Stomach (tissue), 9 donors: ENCODE data around the gene SLC41A3. TPM values are rescaled to one million over a fixed set of nuclear protein-coding genes. Genes with fewer than 3 reads are reported as not detected.

Experiments used
- DNase-seq, 2 donors: peaks; one replicate each; pipeline versions ENCODE4 v3.0.0 to v3.0.0-alpha.2; 2013 to 2019
- H3K27ac ChIP-seq, 5 donors: fragments of 200-600 bp in 4 of 5; sonication (generic) in 4 of 5; one replicate each; pipeline ENCODE4 v1.5.1; 2013 to 2019; ENCODE audit warnings: mild to moderate bottlenecking in 1 of 5, moderate library complexity in 1 of 5
- H3K27me3 ChIP-seq, 3 donors: fragments of 200-600 bp; sonication (generic); one replicate each; pipeline ENCODE4 v1.5.1; 2017 to 2019; ENCODE audit warnings: mixed run types in 1 of 3
- H3K36me3 ChIP-seq, 4 donors: fragments of 200-600 bp; sonication (generic); 1 replicate in 3 of 4; 2 replicates in 1 of 4; pipeline ENCODE4 v1.5.1; 2016 to 2019
- H3K4me1 ChIP-seq, 4 donors: fragments of 200-600 bp; sonication (generic); one replicate each; pipeline ENCODE4 v1.5.1; 2016 to 2019
- H3K4me3 ChIP-seq, 4 donors: fragments of 200-600 bp; sonication (generic) in 3 of 4; one replicate each; pipeline ENCODE4 v1.5.1; 2016 to 2019; ENCODE audit warnings: mild to moderate bottlenecking in 1 of 4
- H3K9me3 ChIP-seq, 4 donors: fragments of 200-600 bp; sonication (generic); one replicate each; pipeline ENCODE4 v1.5.1; 2016 to 2019
- EP300 ChIP-seq: sonication (generic); formaldehyde crosslinking; IDR thresholded peaks from one replicate; pipeline ENCODE4 v1.6.1; 2017; ENCODE audit warnings: antibody characterized with exemption
- POLR2A ChIP-seq, 4 donors: fragments of 450-650 bp; IDR thresholded peaks; one replicate each; pipeline ENCODE4 v1.6.1; 2016; ENCODE audit warnings: antibody characterized with exemption in 4 of 4, control low read depth in 2 of 4, mild to moderate bottlenecking in 1 of 4, moderate library complexity in 1 of 4
- POLR2AphosphoS5 ChIP-seq, 3 donors: sonication (generic); formaldehyde crosslinking; IDR thresholded peaks; one replicate each; pipeline ENCODE4 v1.6.1; 2016; ENCODE audit warnings: antibody characterized with exemption in 3 of 3
- WGBS, 5 donors: extraction: QIAGEN DNeasy Blood & Tissue Kit in 3 of 5; methylation state at CpG; one replicate each; pipeline versions ENCODE4 v1.1.5 to v1.1.7; 2013 to 2018; 5-methylcytosine and 5-hydroxymethylcytosine counted together
- intact Hi-C: fragments of 100-400 bp; cut with DNase I; formaldehyde crosslinking; loops from one replicate; pipeline ENCODE4 v1.15.1; 2023; ENCODE audit warnings: low total_unique reads
- polyA plus RNA-seq, 3 donors: library from polyadenylated mRNA; stranded (reverse); fragments of 200-250 nt; gene quantifications; one replicate each; pipeline ENCODE4 v1.2.3, GENCODE V29; 2013
- total RNA-seq, 5 donors: library from RNA; depleted of rRNA; stranded (reverse); fragments of >200 nt; gene quantifications; one replicate each; pipeline versions ENCODE4 v1.1.0 to v1.2.3, GENCODE V29; 2014 to 2016
- TF ChIP-seq, protein P1 (sequence below), 7 experiments: fragments of 450-650 bp in 4 of 7; fragments of 200-600 bp in 3 of 7; sonication (generic) in 3 of 7; IDR thresholded peaks; one replicate each; pipeline ENCODE4 v1.5.1; 2016 to 2019; ENCODE audit warnings: antibody characterized with exemption in 7 of 7, control low read depth in 2 of 7, mild to moderate bottlenecking in 1 of 7
- donor health status: healthy with polysubstance abuse.
- donor health status: Bipolar disorder and iron deficiency.
- donor health status: healthy.

SLC41A3 gene
- total and polyA plus RNA-seq, 8 donors, result 15.4 to 81.7 (median 27.9) TPM

DNA sequence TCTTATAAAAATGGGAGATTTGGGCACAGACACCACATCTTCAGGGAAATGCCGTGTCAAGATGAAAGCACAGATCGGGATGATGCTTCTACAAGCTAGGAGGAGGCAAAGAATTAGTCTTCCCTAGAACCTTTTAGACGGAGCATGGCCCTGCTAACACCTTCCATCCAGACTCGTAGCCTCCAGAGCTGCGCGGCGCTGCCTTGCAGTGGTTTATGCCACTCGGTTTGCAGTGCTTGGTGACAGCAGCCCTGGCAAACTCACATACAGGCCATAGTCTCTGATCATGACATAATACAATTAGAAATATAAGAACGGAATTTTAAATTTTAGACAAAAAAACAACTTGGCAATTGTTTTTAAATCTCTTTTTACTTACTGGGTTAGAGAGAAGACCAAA, 37.1 kb upstream of the SLC41A3 start:
- Histone ChIP-seq H3K27ac (no peak overlapping the region), H3K9me3 (no peaks in the 10 kb centered on the region), H3K27me3 (peaks cover 0 to 4% (median 0%) of the 10 kb centered on the region in 3 donors), H3K4me3 (no peak overlapping the region), H3K4me1 (no peaks in the 10 kb centered on the region), H3K36me3 (peaks cover 0 to 3% (median 0%) of the 10 kb centered on the region in 4 donors)
- no peak for DNase-seq
- TF ChIP-seq POLR2A (IDR thresholded peaks at IDR 0.05), result no peak
- TF ChIP-seq EP300, result no peak
- TF ChIP-seq, protein P1, sequence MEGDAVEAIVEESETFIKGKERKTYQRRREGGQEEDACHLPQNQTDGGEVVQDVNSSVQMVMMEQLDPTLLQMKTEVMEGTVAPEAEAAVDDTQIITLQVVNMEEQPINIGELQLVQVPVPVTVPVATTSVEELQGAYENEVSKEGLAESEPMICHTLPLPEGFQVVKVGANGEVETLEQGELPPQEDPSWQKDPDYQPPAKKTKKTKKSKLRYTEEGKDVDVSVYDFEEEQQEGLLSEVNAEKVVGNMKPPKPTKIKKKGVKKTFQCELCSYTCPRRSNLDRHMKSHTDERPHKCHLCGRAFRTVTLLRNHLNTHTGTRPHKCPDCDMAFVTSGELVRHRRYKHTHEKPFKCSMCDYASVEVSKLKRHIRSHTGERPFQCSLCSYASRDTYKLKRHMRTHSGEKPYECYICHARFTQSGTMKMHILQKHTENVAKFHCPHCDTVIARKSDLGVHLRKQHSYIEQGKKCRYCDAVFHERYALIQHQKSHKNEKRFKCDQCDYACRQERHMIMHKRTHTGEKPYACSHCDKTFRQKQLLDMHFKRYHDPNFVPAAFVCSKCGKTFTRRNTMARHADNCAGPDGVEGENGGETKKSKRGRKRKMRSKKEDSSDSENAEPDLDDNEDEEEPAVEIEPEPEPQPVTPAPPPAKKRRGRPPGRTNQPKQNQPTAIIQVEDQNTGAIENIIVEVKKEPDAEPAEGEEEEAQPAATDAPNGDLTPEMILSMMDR (IDR thresholded peaks at IDR 0.05), result no peak
- no peak for TF ChIP-seq POLR2AphosphoS5 (IDR thresholded peaks at IDR 0.05)
- intact Hi-C loops, result loop anchor here (10.0 kb wide), 1 partner anchor 274 kb away; the partner anchor contains the start of gene CFAP100
- 92 to 96% (median 95%) methylated on average over 9 of the region's 9 CpGs for WGBS, 5 donors

DNA sequence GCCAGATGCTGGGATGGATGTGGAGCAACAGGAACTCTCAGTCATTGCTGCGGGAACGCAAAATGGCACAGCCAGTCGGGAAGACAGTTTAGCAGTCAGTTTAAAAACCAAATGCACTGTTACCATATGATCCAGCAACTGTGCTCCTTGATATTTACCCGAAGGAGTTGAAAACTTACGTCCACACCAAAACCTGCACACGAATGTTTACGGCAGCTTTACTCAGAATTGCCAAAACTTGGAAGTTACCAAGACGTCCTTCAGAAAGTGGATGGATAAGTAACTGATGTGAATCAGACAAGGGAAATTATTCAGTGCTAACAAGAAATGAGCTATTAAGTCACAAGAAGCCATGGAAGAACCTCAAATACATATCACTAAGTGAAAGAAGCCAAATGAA, 36.1 kb upstream of the SLC41A3 start:
- 84 to 94% (median 92%) methylated on average over 8 of the region's 8 CpGs for WGBS, 5 donors
- DNase-seq, result peak in 1 of 2 donors; percentile 17
- intact Hi-C loops, result loop anchor here (10.0 kb wide), 1 partner anchor 275 kb away; the partner anchor contains the start of gene CFAP100
- Histone ChIP-seq H3K4me1 (no peaks in the 10 kb centered on the region), H3K4me3 (no peak overlapping the region), H3K27me3 (peaks cover 0 to 4% (median 0%) of the 10 kb centered on the region in 3 donors), H3K9me3 (no peaks in the 10 kb centered on the region), H3K36me3 (peaks cover 0 to 3% (median 0%) of the 10 kb centered on the region in 4 donors), H3K27ac (no peak overlapping the region)
- no peak for TF ChIP-seq POLR2A (IDR thresholded peaks at IDR 0.05)
- TF ChIP-seq POLR2AphosphoS5 (IDR thresholded peaks at IDR 0.05), result no peak
- TF ChIP-seq, protein P1 (IDR thresholded peaks at IDR 0.05), result no peak
- TF ChIP-seq EP300, result no peak

DNA sequence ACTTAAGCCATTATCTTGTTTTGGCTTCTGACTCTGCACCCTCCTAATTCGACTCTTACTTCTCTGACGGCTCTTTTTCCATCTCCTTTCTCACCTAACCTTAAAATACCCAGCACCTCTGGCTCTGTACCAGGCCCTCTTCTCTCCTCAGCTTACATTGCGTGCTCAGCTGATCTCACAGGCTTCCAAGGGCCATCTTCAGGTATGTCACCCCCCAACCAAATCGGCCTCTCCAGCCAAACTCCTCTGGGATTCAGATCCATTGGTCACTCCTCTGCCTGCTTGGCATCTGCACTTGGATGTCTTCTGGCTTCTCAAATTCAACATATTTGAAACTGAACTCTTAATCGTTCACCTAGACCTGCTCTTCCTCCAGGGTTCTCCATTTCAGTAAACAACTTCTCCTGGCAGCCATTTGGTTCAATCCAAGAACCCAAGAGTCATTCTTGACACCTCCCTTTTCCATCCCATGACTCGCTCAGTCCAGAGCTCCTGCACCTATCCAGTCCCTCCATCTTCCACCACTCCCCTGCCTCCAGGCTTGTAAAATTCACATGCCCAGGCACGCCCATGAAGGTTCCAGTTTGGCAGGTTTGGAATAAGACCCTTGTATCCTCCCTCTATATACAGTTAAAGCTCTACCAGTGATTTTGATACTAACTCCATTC, 35.2 kb upstream of the SLC41A3 start:
- peak in 1 of 2 donors; percentile 15 for DNase-seq

DNA sequence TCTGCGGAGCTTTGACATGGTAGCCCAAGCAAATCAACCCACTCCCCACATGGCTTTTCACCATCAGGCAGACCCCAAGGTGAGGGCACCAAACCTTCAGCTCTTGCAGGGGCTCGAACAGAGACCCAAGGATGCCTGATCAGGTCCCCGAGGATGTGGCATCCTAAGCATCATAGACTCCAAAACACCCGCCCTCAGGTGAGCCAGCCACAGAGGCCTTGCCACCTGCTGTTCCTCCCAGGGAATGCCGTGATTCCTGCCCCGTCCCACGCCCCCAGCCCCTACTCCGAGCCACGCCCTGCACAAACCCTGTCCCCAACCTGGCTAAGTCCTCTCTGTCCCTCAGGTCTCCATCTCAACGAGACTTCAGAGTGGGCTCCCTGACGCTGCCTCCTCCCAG, 34.7 kb upstream of the SLC41A3 start:
- intact Hi-C loops, result no loop called here
- H3K27ac ChIP-seq, result no peak overlapping the region
- peaks cover 0 to 4% (median 0%) of the 10 kb centered on the region in 3 donors for H3K27me3 ChIP-seq
- TF ChIP-seq POLR2AphosphoS5 (IDR thresholded peaks at IDR 0.05), result no peak
- TF ChIP-seq, protein P1 (IDR thresholded peaks at IDR 0.05), result no peak
- TF ChIP-seq EP300, result no peak
- H3K9me3 ChIP-seq, result no peaks in the 10 kb centered on the region
- H3K36me3 ChIP-seq, result peaks cover 0 to 7% (median 0%) of the 10 kb centered on the region in 4 donors
- H3K4me3 ChIP-seq, result no peak overlapping the region
- WGBS, 5 donors, result 73 to 87% (median 81%) methylated on average over 11 of the region's 11 CpGs
- DNase-seq, result peak in 1 of 2 donors; percentile 14
- no peaks in the 10 kb centered on the region for H3K4me1 ChIP-seq

More for the DNA sequence above, 35.2 kb upstream of the SLC41A3 start:
- intact Hi-C loops, result no loop called here
- Histone ChIP-seq H3K27me3 (peaks cover 0 to 4% (median 0%) of the 10 kb centered on the region in 3 donors), H3K4me1 (no peaks in the 10 kb centered on the region), H3K36me3 (peaks cover 0 to 7% (median 0%) of the 10 kb centered on the region in 4 donors), H3K9me3 (no peaks in the 10 kb centered on the region), H3K27ac (no peak overlapping the region), H3K4me3 (no peak overlapping the region)
- 76 to 85% (median 81%) methylated on average over 7 of the region's 7 CpGs for WGBS, 5 donors
- TF ChIP-seq POLR2A (IDR thresholded peaks at IDR 0.05), result no peak
- TF ChIP-seq, protein P1 (IDR thresholded peaks at IDR 0.05), result no peak
- TF ChIP-seq POLR2AphosphoS5 (IDR thresholded peaks at IDR 0.05), result no peak
- TF ChIP-seq EP300, result no peak
